Limb (tissue), 2 donors: ENCODE measurements around the gene TIAM2.
"Not testable (repeated sequence)": the region's sequence is repeated elsewhere in the genome, so short reads cannot be mapped to it uniquely, and the experiment has no call there.

Experiments
- DNase-seq, 2 donors: peaks; one replicate each; pipeline ENCODE4 v3.0.0-alpha.2; 2016; ENCODE audit errors: extremely low spot score in 2 of 2

The TIAM2 gene

GRCh38 chr6:155093430-155093829 lies 98.3 kb downstream of the TIAM2 start:
- DNase-seq = no peak

- DNase-seq = peak; percentile 49 to 68
Measured at GRCh38 chr6:155100087-155100486, 105.0 kb downstream of the TIAM2 start.

GRCh38 chr6:155100591-155100990 lies 105.5 kb downstream of the TIAM2 start:
- no peak for DNase-seq

GRCh38 chr6:155103083-155103645 lies 108.0 kb downstream of the TIAM2 start:
- DNase-seq = not testable (repeated sequence)

GRCh38 chr6:155103816-155104366 lies 108.8 kb downstream of the TIAM2 start:
- DNase-seq = no peak

GRCh38 chr6:155106456-155107115 lies 111.5 kb downstream of the TIAM2 start:
- peak; percentile 48 to 71 for DNase-seq

GRCh38 chr6:155107432-155108069 lies 112.4 kb downstream of the TIAM2 start:
- DNase-seq = no peak

GRCh38 chr6:155108070-155108820 lies 113.1 kb downstream of the TIAM2 start:
- DNase-seq = no peak

GRCh38 chr6:155110721-155111120 lies 115.6 kb downstream of the TIAM2 start:
- no peak for DNase-seq

GRCh38 chr6:155112757-155113156 lies 117.6 kb downstream of the TIAM2 start:
- DNase-seq = no peak

GRCh38 chr6:155115893-155116570 lies 120.9 kb downstream of the TIAM2 start:
- DNase-seq = no peak

GRCh38 chr6:155116571-155116910 lies 121.4 kb downstream of the TIAM2 start:
- DNase-seq = no peak

- DNase-seq = no peak
Measured at GRCh38 chr6:155117256-155117655, 122.1 kb downstream of the TIAM2 start.

GRCh38 chr6:155117785-155118184 lies 122.7 kb downstream of the TIAM2 start:
- no peak for DNase-seq

- not testable (repeated sequence) for DNase-seq
Measured at GRCh38 chr6:155119201-155119600, 124.1 kb downstream of the TIAM2 start.

- no peak for DNase-seq
Measured at GRCh38 chr6:155120034-155120433, 124.9 kb downstream of the TIAM2 start.

GRCh38 chr6:155121294-155121693 lies 126.2 kb downstream of the TIAM2 start:
- DNase-seq = no peak

GRCh38 chr6:155121699-155122098 lies 126.6 kb downstream of the TIAM2 start:
- DNase-seq = peak; percentile 54 to 69

- DNase-seq = no peak
Measured at GRCh38 chr6:155122199-155122950, 127.3 kb downstream of the TIAM2 start.

GRCh38 chr6:155123520-155123919 lies 128.4 kb downstream of the TIAM2 start:
- DNase-seq = no peak

GRCh38 chr6:155125906-155126305 lies 130.8 kb downstream of the TIAM2 start:
- DNase-seq = no peak
